Measurements from ENCODE around the gene MZT2B.
"Not testable (repeated sequence)": the region's sequence is repeated elsewhere in the genome, so short reads cannot be mapped to it uniquely, and the experiment has no call there.

The MZT2B gene

DNA sequence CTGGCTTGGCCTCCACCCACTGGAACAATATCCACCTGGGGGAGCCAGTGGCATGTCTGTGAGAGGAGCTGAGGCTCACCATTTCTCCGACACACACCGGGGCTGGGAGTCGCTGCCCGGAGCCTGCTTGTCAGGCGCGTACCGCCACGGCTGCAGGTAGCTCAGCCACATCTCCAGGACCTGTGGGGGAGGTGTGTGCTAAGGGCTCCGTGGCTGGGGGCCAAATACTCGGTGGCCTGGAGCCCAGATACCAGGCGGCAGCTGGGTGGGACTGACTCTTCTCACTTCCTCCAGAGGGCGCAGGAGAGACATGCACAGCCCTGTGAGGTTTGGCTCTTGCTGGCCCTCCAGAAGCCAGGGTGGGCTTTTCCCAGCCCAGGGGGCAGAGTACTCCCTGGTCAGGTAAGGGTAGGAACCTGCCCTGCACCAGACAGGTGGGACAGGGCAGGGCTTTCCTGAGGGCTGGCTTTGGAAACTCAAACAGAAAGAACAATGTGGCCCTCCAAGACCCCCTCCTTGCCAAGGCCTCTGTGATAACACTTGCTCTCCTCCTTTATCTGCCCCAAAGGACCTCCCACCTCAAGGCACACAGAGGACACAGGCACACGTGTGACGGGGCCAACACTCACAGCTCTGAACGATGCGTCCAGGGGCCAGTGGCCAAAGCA lies 26.0 kb upstream of the MZT2B start:
- DNase-seq (ENCODE audit: low read depth) = peak; percentile 55
- H3K4me3 ChIP-seq (ENCODE audit: low read depth, low read length) = not testable (repeated sequence)
- TF ChIP-seq, protein P1, sequence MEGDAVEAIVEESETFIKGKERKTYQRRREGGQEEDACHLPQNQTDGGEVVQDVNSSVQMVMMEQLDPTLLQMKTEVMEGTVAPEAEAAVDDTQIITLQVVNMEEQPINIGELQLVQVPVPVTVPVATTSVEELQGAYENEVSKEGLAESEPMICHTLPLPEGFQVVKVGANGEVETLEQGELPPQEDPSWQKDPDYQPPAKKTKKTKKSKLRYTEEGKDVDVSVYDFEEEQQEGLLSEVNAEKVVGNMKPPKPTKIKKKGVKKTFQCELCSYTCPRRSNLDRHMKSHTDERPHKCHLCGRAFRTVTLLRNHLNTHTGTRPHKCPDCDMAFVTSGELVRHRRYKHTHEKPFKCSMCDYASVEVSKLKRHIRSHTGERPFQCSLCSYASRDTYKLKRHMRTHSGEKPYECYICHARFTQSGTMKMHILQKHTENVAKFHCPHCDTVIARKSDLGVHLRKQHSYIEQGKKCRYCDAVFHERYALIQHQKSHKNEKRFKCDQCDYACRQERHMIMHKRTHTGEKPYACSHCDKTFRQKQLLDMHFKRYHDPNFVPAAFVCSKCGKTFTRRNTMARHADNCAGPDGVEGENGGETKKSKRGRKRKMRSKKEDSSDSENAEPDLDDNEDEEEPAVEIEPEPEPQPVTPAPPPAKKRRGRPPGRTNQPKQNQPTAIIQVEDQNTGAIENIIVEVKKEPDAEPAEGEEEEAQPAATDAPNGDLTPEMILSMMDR (IDR thresholded peaks at IDR 0.05; ENCODE audit: insufficient read depth, low read depth, low read length, missing control alignments) = peak; percentile 55

GRCh38 chr2:130156624-130157004 lies 25.4 kb upstream of the MZT2B start:
- TF ChIP-seq, protein P1 (IDR thresholded peaks at IDR 0.05; ENCODE audit: insufficient read depth, low read depth, low read length, missing control alignments) = no peak

DNA sequence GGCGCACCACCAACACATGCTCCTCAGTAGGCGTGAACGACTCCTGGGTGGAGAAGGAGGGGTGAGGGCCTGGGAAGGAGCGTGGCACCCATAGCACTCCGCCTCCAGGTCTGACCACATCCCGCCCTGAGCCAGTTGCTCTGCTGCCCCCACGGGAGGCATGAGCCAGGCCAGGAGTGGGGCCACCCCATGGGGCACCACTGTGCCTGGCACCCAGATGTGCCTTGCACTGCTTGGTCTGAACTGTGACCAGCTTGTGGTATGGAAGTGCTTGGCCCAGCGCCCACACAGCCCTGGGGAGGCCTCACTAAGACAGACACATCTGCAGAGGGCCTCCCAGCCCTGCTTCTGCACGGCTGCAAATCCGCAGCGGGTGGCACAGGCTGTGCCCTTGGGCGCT lies 24.7 kb upstream of the MZT2B start:
- DNase-seq (ENCODE audit: low read depth) = peak; percentile 54
- H3K4me3 ChIP-seq (ENCODE audit: low read depth, low read length) = not testable (repeated sequence)

More at GRCh38 chr2:130156624-130157004, 25.4 kb upstream of the MZT2B start:
- no peak overlapping the region for H3K4me3 ChIP-seq (ENCODE audit: low read depth, low read length)
- no peak for DNase-seq (ENCODE audit: low read depth)

DNA sequence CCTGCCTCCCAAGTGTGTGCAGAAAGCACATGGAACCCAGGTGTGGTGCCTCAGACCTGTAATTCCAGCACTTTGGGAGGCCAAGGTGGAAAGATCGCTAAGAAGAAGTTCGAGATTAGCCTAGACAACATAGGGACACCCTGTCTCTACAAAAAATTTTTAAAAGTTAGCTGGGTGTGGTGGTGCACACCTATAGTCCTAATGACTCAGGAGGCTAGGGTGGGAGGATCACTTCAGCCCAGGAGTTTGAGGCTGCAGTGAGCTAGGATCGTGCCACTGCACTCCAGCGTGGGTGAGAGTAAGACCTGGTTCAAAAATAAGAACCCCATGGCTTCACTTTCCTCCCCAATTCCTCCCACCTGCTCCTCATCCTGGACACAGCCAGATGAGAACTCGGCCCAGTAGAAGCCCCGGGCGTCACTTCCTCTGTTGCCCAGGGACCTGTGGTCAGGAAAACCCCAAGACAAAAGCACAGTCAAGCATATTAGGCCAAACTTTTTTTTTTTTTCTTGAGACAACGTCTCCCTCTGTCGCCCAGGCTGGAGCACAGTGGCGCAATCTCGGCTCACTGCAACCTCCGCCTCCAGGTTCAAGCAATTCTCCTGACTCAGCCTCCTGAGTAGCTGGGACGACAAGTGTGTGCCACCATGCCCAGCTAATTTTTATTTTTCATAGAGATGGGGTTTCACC lies 24.1 kb upstream of the MZT2B start:
- DNase-seq (ENCODE audit: low read depth) = peak; percentile 83
- TF ChIP-seq, protein P1 (IDR thresholded peaks at IDR 0.05; ENCODE audit: insufficient read depth, low read depth, low read length, missing control alignments) = peak; percentile 10
- H3K4me3 ChIP-seq (ENCODE audit: low read depth, low read length) = not testable (repeated sequence)

- no peak for DNase-seq (ENCODE audit: low read depth)
- TF ChIP-seq, protein P1 (IDR thresholded peaks at IDR 0.05; ENCODE audit: insufficient read depth, low read depth, low read length, missing control alignments) = no peak
- no peak overlapping the region for H3K4me3 ChIP-seq (ENCODE audit: low read depth, low read length)
Observed at GRCh38 chr2:130158631-130159030, 23.4 kb upstream of the MZT2B start.

- not testable (repeated sequence) for DNase-seq (ENCODE audit: low read depth); H3K4me3 ChIP-seq (ENCODE audit: low read depth, low read length)
Observed at GRCh38 chr2:130159376-130159775, 22.7 kb upstream of the MZT2B start.

DNA sequence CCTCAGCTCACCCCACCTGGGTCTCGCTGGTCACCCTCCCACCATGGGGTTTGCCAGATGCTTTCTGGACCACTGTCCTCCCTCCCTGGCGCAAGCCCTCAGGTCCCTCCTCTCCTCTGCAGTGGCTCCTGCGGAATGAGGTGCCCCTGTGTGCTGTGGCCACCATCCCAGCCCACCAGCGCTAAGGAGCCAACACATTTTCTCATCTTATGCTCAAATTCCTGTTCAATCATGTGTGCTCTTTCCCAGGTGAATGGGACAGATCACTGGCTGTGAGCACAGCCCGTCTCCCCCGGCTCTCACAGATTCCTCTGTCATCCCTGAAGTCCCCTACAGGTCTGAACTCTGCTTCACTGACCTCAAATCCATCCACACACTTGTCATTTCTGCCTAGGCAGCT lies 21.9 kb upstream of the MZT2B start:
- TF ChIP-seq, protein P1 (IDR thresholded peaks at IDR 0.05; ENCODE audit: insufficient read depth, low read depth, low read length, missing control alignments) = no peak
- DNase-seq (ENCODE audit: low read depth) = no peak
- no peak overlapping the region for H3K4me3 ChIP-seq (ENCODE audit: low read depth, low read length)

- H3K4me3 ChIP-seq (ENCODE audit: low read depth, low read length); DNase-seq (ENCODE audit: low read depth): not testable (repeated sequence)
Observed at GRCh38 chr2:130160838-130161705, 21.0 kb upstream of the MZT2B start.

DNA sequence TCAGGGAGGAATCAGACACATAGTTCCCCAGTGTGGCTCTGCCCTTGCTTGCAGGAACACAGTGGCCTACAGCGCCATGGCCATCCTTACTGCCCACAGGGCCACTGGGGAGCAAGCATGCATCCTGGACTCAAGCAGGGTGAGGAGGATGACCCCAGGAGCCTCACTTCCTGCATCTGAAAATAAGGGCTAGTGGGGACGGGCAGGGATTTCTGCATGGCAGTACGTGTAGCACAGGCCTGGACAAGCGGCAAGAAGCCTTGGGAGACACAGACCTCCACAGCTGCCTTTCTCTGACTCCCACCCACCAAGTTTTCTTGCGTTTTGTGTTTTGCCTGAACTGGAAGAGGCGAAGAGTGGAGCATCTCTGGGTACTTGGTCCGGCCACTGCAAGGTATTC lies 19.6 kb upstream of the MZT2B start:
- not testable (repeated sequence) for DNase-seq (ENCODE audit: low read depth); H3K4me3 ChIP-seq (ENCODE audit: low read depth, low read length)
